ENCODE data around the gene ENO1.

- TF ChIP-seq EZH2 (IDR thresholded peaks at IDR 0.05; ENCODE audit: borderline replicate concordance, low read depth, low read length, severe bottlenecking): no peak
- TF ChIP-seq, protein P1, sequence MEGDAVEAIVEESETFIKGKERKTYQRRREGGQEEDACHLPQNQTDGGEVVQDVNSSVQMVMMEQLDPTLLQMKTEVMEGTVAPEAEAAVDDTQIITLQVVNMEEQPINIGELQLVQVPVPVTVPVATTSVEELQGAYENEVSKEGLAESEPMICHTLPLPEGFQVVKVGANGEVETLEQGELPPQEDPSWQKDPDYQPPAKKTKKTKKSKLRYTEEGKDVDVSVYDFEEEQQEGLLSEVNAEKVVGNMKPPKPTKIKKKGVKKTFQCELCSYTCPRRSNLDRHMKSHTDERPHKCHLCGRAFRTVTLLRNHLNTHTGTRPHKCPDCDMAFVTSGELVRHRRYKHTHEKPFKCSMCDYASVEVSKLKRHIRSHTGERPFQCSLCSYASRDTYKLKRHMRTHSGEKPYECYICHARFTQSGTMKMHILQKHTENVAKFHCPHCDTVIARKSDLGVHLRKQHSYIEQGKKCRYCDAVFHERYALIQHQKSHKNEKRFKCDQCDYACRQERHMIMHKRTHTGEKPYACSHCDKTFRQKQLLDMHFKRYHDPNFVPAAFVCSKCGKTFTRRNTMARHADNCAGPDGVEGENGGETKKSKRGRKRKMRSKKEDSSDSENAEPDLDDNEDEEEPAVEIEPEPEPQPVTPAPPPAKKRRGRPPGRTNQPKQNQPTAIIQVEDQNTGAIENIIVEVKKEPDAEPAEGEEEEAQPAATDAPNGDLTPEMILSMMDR (IDR thresholded peaks at IDR 0.05; ENCODE audit: borderline replicate concordance, extremely low read depth, low read length, poor library complexity, severe bottlenecking): no peak
Observed at GRCh38 chr1:8915446-8915845, 37.0 kb upstream of the ENO1 start.

Data from DND-41 (cell line).